ENCODE results near the gene FAM111B.

Gene FAM111B

DNA sequence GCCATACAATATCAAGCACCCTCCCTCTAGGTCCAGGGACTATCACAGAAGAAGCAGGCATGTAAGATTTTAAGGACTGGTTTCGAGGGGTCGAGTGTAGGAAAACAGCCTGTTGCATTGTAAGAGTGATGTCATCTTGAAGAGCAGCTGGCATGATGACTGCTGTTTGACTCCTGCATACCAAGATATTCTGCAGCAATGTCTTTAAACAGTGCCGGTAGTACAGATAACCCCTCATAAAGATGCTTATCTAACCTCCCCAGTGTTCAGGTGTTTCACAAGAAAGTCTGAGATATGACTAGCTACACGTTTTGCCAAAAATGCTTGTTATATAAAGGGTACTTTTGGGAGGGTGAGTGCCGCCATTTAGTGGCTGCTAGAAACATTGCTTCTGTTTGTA lies 47.6 kb downstream of the FAM111B start:
- DNase-seq (ENCODE audit: low read depth): no peak

DNA sequence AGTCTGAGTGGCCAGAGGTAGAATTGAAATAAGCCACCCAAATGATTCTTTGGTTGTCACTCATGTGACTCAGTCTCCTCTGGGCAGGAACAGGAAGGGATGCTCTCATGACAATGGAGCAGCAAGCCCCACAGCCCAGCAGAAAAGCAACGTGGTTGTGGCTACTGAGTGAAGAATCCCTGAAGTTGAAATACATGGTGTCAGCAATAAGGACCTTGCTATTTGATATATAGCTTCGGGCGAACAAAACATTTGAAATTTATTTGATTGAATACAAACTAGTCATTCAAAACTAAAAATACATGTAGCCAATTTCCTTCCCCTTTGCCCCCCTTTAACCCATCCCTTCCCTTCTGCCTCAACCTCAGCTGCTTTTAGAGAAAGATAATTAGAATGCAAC lies 50.4 kb downstream of the FAM111B start:
- no peak for DNase-seq (ENCODE audit: low read depth)

DNA sequence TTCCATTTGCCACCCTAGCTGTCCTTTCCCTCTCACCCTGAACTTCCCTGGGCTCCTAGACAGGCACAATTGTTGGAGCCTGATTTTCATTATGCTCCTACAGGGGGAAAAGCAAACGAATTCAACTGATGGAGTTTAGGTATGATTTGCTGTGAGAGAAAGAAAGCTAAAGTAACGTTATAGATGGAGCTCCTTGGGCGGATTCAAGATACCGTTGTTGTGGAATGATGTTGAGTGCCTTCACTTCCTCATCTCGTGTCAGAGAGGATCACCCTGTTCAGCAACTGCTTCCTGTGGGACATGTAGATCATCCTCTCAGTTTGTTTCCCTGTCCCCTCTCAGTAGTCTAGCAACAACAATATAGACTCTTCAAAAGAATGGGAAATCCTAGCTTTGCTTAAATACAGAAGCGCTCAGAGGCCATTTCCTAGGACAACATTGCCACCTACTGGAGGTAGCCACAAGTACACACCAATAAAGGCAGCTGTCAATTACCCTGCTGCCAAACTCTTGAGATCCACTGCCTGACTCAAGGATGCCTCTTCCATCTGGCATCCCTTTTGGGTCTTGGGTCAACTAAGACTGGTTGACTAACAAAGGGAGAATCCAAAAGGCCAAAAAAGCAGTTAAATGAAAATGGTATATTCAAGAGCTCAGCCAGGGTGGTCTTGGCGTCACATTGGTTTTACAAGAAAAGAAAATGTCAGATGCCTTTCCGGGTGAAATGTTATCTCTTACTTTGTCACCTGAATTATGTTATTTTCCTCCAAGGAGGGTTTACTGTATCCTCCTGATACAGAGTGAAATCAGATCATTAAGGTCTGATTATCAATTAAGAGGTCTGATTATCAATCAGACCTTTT lies 51.4 kb downstream of the FAM111B start:
- DNase-seq (ENCODE audit: low read depth): no peak

DNA sequence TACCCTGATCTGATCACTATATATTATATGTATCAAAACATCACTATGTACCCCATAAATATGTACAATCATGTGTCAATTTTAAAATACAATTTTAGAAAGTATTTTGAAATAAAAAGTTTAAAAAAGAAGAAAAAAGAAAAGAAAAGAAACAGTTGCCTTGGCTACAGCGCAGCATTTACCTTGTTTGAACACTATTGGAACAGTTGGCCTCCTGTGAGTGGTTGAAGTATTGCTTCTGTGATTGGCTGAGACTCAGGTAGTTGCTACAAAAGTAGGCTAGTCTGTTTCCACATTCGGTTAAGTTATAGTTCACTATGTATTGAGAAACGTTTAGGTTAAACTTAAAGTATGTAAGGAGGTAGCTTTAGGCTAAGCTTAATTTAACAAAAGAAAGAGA lies 57.0 kb downstream of the FAM111B start:
- no peak for DNase-seq (ENCODE audit: low read depth)

DNA sequence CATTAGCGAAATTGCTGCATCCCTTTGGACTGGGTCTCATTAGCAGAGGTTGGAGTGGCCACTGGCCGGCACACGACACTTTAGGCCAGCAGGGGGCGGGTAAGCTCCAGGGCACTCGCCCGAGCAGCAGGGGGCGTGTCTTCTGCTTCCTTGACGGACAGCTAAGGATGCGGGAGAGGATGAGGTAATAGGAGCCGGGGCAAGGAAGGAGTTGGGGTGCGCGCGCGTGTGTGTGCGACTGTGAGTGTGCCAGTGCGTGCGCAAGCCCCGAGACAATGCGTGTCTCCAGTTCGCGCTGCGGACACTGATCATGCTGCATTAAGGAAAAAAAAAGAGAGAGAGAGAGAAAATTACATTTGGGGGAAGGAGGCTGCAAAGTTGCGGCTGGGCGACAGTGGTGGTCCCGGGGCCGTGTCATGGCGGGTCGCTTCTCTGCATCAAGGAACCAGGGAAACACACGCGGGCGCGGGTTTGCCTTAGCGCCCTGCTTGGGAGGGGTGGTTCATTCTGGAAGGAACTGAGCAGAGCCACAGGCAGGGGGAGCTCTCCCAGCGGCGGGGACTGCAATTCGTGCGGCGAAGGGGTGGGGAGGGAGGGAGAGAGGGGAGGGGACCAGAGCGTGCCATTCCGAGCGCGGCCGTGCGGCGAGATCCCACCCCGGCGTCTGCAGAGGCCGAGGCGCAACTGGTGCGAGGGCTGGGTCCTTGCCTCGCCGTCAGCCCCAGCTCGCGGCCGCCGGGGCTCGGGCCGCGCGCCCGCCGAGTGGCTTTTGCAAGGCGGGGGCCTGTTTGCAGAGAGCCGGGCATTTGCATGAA lies 64.7 kb downstream of the FAM111B start, which contains the start of gene DTX4:
DTX4 (plus strand) TSS at position 625 of the 815 bp plus-strand sequence. CDS start 464 bp downstream, outside the sequence.
- DNase-seq (ENCODE audit: low read depth): peak; percentile 83

DNA sequence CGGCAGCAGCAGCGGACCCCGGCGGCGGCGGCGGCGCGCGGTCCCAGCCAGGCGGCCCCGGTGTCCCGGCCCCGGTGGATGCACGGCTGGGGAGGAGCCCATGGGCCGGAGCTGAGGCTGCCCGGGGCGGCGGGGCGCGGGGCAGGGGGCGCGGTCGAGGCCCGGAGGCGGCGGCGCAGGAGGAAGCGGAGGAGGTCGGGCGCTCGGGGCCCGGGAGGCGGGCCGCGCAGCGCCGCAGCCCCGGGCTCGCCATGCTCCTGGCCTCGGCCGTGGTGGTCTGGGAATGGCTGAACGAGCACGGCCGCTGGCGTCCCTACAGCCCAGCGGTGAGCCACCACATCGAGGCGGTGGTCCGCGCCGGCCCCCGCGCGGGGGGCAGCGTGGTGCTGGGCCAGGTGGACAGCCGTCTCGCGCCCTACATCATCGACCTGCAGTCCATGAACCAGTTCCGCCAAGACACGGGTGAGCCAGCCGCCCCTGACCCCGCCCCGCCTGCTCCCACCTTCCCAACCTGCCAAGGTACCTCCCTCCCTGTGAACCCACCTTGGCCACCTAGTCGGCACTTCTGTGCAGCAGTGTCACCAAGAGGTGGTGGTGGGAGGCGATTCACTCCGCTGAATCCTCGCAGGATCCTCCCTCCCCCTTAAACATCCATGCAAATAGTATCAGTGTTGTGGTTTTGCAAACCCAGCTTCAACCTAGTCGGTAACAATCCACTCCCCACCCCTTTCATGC lies 65.5 kb downstream of the FAM111B start:
- DNase-seq (ENCODE audit: low read depth): no peak

DNA sequence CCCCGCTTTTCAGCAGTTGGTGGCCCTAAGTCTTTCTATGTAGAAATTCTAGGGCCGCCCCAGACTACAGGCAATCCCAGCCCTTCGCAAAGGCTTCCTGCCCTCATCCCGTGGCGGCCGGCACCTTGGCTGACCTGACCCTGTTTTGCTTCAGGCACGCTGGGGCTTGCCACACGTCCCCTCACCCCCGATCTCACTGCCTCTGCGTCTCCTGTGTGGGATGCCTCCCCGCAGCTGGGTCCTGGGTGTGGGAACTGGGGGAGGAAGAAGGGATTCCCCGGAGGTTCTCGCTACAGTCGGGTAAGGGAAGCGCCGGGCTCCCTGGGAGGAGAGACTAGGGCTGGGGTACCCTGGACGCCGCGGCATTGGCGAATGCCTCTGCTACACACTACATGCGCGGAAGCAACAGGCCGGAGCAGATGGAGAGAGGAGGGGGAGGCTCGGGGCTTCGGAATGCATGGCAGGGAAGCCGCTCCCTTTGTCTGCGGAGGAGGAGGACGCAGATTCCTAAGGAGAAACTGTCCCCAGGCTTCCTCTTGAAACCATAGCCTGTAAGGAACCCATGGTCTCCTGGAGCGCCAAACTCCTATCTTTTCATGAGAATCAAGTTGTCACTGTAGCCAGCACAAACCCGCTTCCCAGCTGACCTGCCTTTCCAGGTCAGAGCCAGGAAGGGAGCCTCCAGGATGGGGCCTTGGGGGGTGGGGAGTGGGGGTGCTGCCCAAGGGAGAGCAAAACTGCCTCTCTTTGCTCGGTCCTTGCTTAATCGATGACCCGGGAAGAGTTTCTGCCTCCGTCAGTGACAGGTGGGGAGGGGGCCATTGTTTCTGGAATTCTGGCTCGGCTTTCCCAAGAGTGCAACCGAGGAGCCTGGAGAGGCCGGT lies 66.3 kb downstream of the FAM111B start:
- DNase-seq (ENCODE audit: low read depth): no peak

DNA sequence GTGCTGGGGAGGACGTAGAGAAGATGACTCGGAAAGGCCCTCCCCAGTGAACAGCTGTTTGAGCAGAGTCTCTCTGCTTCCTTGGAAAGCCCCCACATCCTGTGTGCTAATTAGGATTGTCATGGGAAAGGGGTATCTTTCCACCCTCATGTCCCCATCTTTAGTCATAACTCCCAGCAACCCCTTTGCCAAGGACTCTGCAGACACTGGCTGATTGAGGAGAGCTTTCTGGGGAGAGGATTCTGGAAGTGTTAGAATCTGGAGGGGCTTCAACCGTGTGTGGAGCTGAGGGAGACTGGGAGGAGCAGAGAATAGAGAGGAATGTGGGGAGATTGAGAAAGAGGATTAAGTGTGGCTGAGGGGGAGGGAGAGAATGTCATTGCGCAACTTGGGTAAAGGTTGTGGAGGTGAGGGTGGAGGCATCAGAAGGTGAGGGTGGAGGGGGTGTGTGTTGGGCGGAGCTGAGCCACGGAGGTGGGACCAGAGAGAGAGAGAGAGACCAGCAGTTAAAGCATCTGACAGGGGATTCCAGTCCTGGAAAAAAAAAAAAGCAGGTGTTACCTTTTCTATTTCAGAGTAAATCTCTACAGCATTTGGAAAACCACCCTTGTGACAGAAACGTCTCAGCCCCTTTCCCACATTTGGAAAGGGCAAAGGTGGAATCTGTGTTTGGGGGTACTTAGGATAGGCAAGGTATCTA lies 67.1 kb downstream of the FAM111B start:
- no peak for DNase-seq (ENCODE audit: low read depth)

DNA sequence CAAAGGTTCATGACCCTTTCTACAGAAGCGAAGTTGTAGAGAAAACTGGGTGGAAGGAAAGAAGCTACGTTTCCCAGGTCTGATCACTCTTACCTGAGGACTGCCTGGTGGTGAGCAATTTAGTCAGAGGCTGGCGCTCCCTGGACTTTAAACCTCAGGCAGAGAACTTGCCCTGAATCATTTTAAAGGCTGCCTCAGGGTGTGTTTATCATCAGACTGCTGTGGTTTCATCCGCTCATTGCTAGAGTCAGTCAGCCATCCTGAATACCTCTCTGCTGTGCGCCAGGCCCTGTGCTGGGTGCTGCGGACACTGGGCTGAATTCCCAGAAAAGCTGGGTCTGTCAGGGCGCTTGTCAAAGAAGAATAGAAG lies 67.6 kb downstream of the FAM111B start:
- no peak for DNase-seq (ENCODE audit: low read depth)

DNA sequence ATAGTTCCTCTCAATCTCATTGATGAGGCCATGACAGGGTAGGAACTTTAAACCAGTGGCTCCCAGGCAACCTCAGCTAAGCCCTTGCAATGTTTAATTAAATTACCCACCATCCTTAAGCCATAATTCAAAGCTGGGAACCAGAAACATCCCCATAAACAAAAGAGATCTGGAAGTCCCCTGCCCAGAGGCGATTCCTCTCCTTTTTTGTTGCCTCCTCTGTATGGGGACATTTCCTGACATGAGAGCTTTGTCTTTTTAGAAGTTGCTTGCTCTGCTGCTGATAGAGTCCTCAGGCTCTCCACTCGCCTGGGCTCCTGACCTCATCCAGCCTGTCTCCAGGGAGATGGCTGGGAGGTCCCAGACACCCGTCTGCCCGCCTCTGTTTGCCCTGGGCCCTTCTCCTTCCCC lies 68.1 kb downstream of the FAM111B start:
- DNase-seq (ENCODE audit: low read depth): no peak

DNA sequence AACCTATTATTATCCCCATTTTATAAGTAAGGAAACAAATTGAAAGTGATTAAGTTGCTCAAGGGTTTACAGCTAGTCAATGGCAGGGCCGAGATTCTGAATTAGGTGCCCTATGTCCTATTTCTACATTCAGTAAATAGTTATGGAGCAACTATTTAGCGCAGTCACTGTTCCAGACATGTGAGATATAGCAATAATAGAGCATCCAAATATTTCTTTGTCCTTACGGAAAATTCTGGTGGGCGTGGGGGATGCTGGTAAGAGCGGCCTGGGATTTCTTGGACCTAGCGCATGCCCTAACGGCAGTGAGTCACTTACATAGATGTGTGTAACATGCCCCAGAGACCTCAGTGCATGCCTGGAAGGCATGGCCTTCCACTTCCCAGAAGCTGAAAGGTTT lies 69.3 kb downstream of the FAM111B start:
- DNase-seq (ENCODE audit: low read depth): no peak
